Measurements from ENCODE around the gene PDXK.

DNA sequence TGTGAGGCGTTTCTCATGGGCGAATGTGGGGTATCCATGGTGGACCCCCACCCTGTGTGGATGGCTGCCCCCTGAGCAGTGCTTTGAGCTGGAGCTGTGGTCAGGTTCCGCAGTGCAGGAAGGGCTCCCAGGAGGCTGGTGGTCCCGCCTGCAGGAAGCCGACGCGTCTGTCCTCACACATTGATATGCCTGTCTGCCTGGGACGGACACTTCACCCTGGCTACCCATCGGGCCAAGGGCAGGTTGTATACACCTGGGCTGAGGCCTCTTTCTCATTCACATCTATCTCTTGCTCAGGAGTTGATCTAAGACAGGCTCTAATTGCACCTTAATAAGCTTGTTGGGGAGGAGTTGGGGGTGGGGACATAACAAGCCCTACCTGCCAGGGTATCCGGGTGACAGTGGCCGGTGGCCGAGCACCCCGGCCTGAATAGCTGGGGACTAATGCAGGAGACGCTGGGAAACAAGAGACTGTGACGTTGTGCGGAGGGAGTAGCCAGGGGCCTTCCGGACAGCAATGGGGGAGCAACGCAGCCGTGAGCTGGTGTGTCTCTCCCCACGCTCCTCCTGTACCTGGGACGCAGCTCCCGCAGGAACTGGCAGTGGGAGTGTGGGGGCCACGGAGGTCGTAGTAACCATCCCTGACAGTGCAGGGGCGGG is 21.7 kb downstream of the PDXK start:
- TF ChIP-seq, protein P1, sequence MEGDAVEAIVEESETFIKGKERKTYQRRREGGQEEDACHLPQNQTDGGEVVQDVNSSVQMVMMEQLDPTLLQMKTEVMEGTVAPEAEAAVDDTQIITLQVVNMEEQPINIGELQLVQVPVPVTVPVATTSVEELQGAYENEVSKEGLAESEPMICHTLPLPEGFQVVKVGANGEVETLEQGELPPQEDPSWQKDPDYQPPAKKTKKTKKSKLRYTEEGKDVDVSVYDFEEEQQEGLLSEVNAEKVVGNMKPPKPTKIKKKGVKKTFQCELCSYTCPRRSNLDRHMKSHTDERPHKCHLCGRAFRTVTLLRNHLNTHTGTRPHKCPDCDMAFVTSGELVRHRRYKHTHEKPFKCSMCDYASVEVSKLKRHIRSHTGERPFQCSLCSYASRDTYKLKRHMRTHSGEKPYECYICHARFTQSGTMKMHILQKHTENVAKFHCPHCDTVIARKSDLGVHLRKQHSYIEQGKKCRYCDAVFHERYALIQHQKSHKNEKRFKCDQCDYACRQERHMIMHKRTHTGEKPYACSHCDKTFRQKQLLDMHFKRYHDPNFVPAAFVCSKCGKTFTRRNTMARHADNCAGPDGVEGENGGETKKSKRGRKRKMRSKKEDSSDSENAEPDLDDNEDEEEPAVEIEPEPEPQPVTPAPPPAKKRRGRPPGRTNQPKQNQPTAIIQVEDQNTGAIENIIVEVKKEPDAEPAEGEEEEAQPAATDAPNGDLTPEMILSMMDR (IDR thresholded peaks at IDR 0.05) = no peak
- peak; percentile 22 for TF ChIP-seq POLR2A (IDR thresholded peaks at IDR 0.05)
- TF ChIP-seq POLR2AphosphoS5 (IDR thresholded peaks at IDR 0.05) = peak; percentile 41 to 74 (median 42)

Measured in breast epithelium (tissue), 3 donors.